Activated gamma-delta T cell treated with anti-CD3 and anti-CD28 coated beads, Interleukin-2, amount 50 U/mL, for 16 hours (primary cell): ENCODE measurements around the gene OTOF.

Experiments
- DNase-seq: peaks from one replicate; pipeline ENCODE4 v3.0.0-alpha.2; 2020; ENCODE audit warnings: low read depth

Gene OTOF

GRCh38 chr2:26477911-26478253 lies at the start of gene OTOF:
Gene OTOF, minus strand, starts transcription at chr2:26478124.
- no peak for DNase-seq

- DNase-seq = no peak
These were observed 48.7 kb upstream of the OTOF start for GRCh38 chr2:26526589-26526988.

- DNase-seq = no peak
These were observed 48.2 kb upstream of the OTOF start for GRCh38 chr2:26526105-26526504.

GRCh38 chr2:26523750-26524149 lies 45.8 kb upstream of the OTOF start:
- no peak for DNase-seq

GRCh38 chr2:26522751-26523171 lies 44.8 kb upstream of the OTOF start:
- DNase-seq = no peak

GRCh38 chr2:26522325-26522724 lies 44.4 kb upstream of the OTOF start:
- DNase-seq = no peak

GRCh38 chr2:26521913-26522180 lies 43.9 kb upstream of the OTOF start:
- no peak for DNase-seq

GRCh38 chr2:26521054-26521912 lies 43.4 kb upstream of the OTOF start:
- DNase-seq = no peak

- DNase-seq = no peak
These were observed 42.2 kb upstream of the OTOF start for GRCh38 chr2:26520148-26520449.

GRCh38 chr2:26519396-26520147 lies 41.6 kb upstream of the OTOF start:
- no peak for DNase-seq

GRCh38 chr2:26516781-26517180 lies 38.9 kb upstream of the OTOF start:
- no peak for DNase-seq

GRCh38 chr2:26516246-26516645 lies 38.3 kb upstream of the OTOF start:
- DNase-seq = no peak

- no peak for DNase-seq
These were observed 37.8 kb upstream of the OTOF start for GRCh38 chr2:26515771-26516170.

GRCh38 chr2:26514045-26514444 lies 36.1 kb upstream of the OTOF start:
- DNase-seq = no peak

GRCh38 chr2:26513261-26513660 lies 35.3 kb upstream of the OTOF start:
- DNase-seq = no peak

- no peak for DNase-seq
These were observed 33.5 kb upstream of the OTOF start for GRCh38 chr2:26511466-26511865.

GRCh38 chr2:26510344-26510973 lies 32.5 kb upstream of the OTOF start:
- DNase-seq = no peak

GRCh38 chr2:26509141-26509540 lies 31.2 kb upstream of the OTOF start:
- DNase-seq = no peak

- no peak for DNase-seq
These were observed 30.0 kb upstream of the OTOF start for GRCh38 chr2:26507932-26508331.

GRCh38 chr2:26507088-26507487 lies 29.2 kb upstream of the OTOF start:
- no peak for DNase-seq

- DNase-seq = no peak
These were observed 28.4 kb upstream of the OTOF start for GRCh38 chr2:26506279-26506678.

- no peak for DNase-seq
These were observed 26.1 kb upstream of the OTOF start for GRCh38 chr2:26504002-26504401.

- peak; percentile 56 for DNase-seq
These were observed 25.4 kb upstream of the OTOF start for GRCh38 chr2:26503231-26503880.
